Left renal cortex interstitium (tissue), 4 donors: ENCODE measurements around the gene AP3D1. TPM values are rescaled to one million over a fixed set of nuclear protein-coding genes. Genes with fewer than 3 reads are reported as not detected.

Experiments
- DNase-seq, 4 donors: peaks; one replicate each; pipeline ENCODE4 v3.0.0-alpha.2; 2013; ENCODE audit warnings: low read depth in 4 of 4, low spot score in 2 of 4, missing footprints in 1 of 4
- polyA plus RNA-seq, 4 donors: library from polyadenylated mRNA; unstranded; fragments of 120-200 nt; gene quantifications; one replicate each; pipeline ENCODE4 v1.2.1, GENCODE V29; 2013; ENCODE audit not compliant: insufficient read length in 4 of 4

The AP3D1 gene
- polyA plus RNA-seq, 4 donors: 92.0 to 128 (median 113) TPM

- DNase-seq: no peak
These were observed 33.1 kb upstream of the AP3D1 start for GRCh38 chr19:2184422-2184975.

- DNase-seq: no peak
These were observed 30.2 kb upstream of the AP3D1 start for GRCh38 chr19:2181633-2181997.

GRCh38 chr19:2180881-2181632, 29.7 kb upstream of the AP3D1 start:
- DNase-seq: no peak

GRCh38 chr19:2180114-2180513, 28.7 kb upstream of the AP3D1 start:
- DNase-seq: no peak

- no peak for DNase-seq
These were observed 27.7 kb upstream of the AP3D1 start for GRCh38 chr19:2179095-2179494.

- DNase-seq: no peak
These were observed 25.1 kb upstream of the AP3D1 start for GRCh38 chr19:2176337-2176994.

- DNase-seq: no peak
These were observed 24.4 kb upstream of the AP3D1 start for GRCh38 chr19:2175742-2176141.

GRCh38 chr19:2173767-2174577, 22.6 kb upstream of the AP3D1 start:
- DNase-seq: no peak

GRCh38 chr19:2173388-2173766, 22.0 kb upstream of the AP3D1 start:
- DNase-seq: no peak

- DNase-seq: no peak
These were observed 20.2 kb upstream of the AP3D1 start for GRCh38 chr19:2171349-2172145.

GRCh38 chr19:2170987-2171348, 19.6 kb upstream of the AP3D1 start:
- DNase-seq: no peak

- no peak for DNase-seq
These were observed 18.9 kb upstream of the AP3D1 start for GRCh38 chr19:2170219-2170618.

- DNase-seq: no peak
These were observed 17.5 kb upstream of the AP3D1 start for GRCh38 chr19:2168619-2169424.

- DNase-seq: no peak
These were observed 16.7 kb upstream of the AP3D1 start for GRCh38 chr19:2167896-2168618.

GRCh38 chr19:2166741-2167738, 15.7 kb upstream of the AP3D1 start:
- DNase-seq: no peak

- no peak for DNase-seq
These were observed 12.9 kb upstream of the AP3D1 start for GRCh38 chr19:2164020-2164998.

- DNase-seq: no peak
These were observed 9.0 kb upstream of the AP3D1 start for GRCh38 chr19:2160379-2160778.
